Measurements from ENCODE around the gene FBXO2. TPM values are rescaled to one million over a fixed set of nuclear protein-coding genes. Genes with fewer than 3 reads are reported as not detected.
"Not testable (repeated sequence)": the region's sequence is repeated elsewhere in the genome, so short reads cannot be mapped to it uniquely, and the experiment has no call there.

FBXO2 gene
- total RNA-seq, 1 donor from 2014 or later: 1.5 TPM

GRCh38 chr1:11629184-11630016 lies 24.8 kb downstream of the FBXO2 start:
- no peak for DNase-seq

- DNase-seq: no peak
Measured at GRCh38 chr1:11628767-11629166, 25.5 kb downstream of the FBXO2 start.

- no peak for DNase-seq
Measured at GRCh38 chr1:11626551-11626950, 27.7 kb downstream of the FBXO2 start.

GRCh38 chr1:11623702-11624101 lies 30.5 kb downstream of the FBXO2 start:
- no peak for DNase-seq

- DNase-seq: no peak
Measured at GRCh38 chr1:11622398-11622797, 31.8 kb downstream of the FBXO2 start.

GRCh38 chr1:11620924-11621323 lies 33.3 kb downstream of the FBXO2 start:
- no peak for DNase-seq

GRCh38 chr1:11620405-11620804 lies 33.8 kb downstream of the FBXO2 start:
- no peak for DNase-seq

- no peak for DNase-seq
Measured at GRCh38 chr1:11617741-11618140, 36.5 kb downstream of the FBXO2 start.

GRCh38 chr1:11617314-11617713 lies 36.9 kb downstream of the FBXO2 start:
- no peak for DNase-seq

GRCh38 chr1:11616766-11617165 lies 37.5 kb downstream of the FBXO2 start:
- no peak for DNase-seq

- DNase-seq: no peak
Measured at GRCh38 chr1:11615090-11615489, 39.1 kb downstream of the FBXO2 start.

GRCh38 chr1:11613347-11613746 lies 40.9 kb downstream of the FBXO2 start:
- no peak for DNase-seq

- DNase-seq: no peak
Measured at GRCh38 chr1:11611638-11612327, 42.4 kb downstream of the FBXO2 start.

- DNase-seq: no peak
Measured at GRCh38 chr1:11610629-11611180, 43.5 kb downstream of the FBXO2 start.

GRCh38 chr1:11609378-11609777 lies 44.9 kb downstream of the FBXO2 start:
- not testable (repeated sequence) for DNase-seq

- DNase-seq: not testable (repeated sequence)
Measured at GRCh38 chr1:11608596-11609130, 45.6 kb downstream of the FBXO2 start.

- DNase-seq: no peak
Measured at GRCh38 chr1:11606775-11607174, 47.5 kb downstream of the FBXO2 start.

GRCh38 chr1:11602981-11603380 lies 51.2 kb downstream of the FBXO2 start:
- no peak for DNase-seq

- DNase-seq: no peak
Measured at GRCh38 chr1:11602424-11602823, 51.8 kb downstream of the FBXO2 start.

GRCh38 chr1:11600836-11601235 lies 53.4 kb downstream of the FBXO2 start:
- no peak for DNase-seq

GRCh38 chr1:11599891-11600576 lies 54.2 kb downstream of the FBXO2 start:
- no peak for DNase-seq

GRCh38 chr1:11598461-11598860 lies 55.8 kb downstream of the FBXO2 start:
- DNase-seq: no peak

Measured in tongue (tissue), 2 donors.